ENCODE data around the gene SAYSD1. TPM values are rescaled to one million over a fixed set of nuclear protein-coding genes. Genes with fewer than 3 reads are reported as not detected.

The SAYSD1 gene
- total and polyA plus RNA-seq, 2 of the 8 experiments (the other 6 are each of a cell fraction or from before 2014, with no cell fraction given): 6.7 to 7.9 TPM

DNA sequence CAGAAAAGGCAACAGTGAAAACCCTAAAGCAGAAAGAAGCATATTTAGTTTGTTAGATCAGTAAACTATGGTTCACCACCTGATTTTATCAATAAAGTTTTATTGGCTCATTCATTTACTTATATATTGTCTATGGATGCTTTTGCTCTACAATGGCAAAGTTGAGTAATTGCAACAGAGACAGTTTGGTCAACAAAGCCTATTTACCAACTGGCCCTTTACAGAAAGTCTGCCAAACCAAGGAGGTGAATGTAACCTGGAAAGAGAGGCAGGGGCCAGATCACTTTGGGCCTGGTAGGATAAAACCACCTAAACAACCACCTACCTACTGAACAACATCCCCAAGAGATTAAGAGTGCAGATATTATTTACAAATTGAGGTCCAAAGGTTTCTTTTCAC, 19.4 kb downstream of the SAYSD1 start:
- Histone ChIP-seq H3K14ac (ENCODE audit: insufficient read length) (no peak overlapping the region), H3K9me3 (ENCODE audit: insufficient read depth in 2 of 2, low read depth in 1 of 2, low read length in 1 of 2) (no peaks in the 10 kb centered on the region), H4K5ac (ENCODE audit: insufficient read length, low read depth, low read length) (no peak overlapping the region), H3K27ac (ENCODE audit: low read depth, low read length) (no peak overlapping the region), H2AFZ (ENCODE audit: low read length) (no peak overlapping the region), H3K56ac (replicated peaks; ENCODE audit: insufficient read length, low read depth, low read length) (no peak overlapping the region), H3K79me1 (ENCODE audit: low read depth, low read length) (no peaks in the 10 kb centered on the region), H2AK5ac (ENCODE audit: low read depth, low read length) (no peak overlapping the region), H3K4me2 (ENCODE audit: insufficient read depth in 1 of 2, low read depth in 2 of 2, low read length in 2 of 2) (no peak overlapping the region), H2BK5ac (ENCODE audit: low read depth, low read length) (no peak overlapping the region), H2BK12ac (ENCODE audit: low read depth, low read length) (no peak overlapping the region), H4K8ac (ENCODE audit: extremely low read depth, insufficient read depth, low read length) (no peak overlapping the region), H3K18ac (ENCODE audit: extremely low read depth, low read length) (no peak overlapping the region), H3K79me2 (ENCODE audit: control insufficient read depth in 1 of 2, insufficient read depth in 2 of 2, low read length in 2 of 2) (no peaks in the 10 kb centered on the region), H2BK15ac (ENCODE audit: low read length) (no peak overlapping the region), H3K9ac (replicated peaks in 1 of 4; ENCODE audit: extremely low read depth in 1 of 4, low read depth in 3 of 4, low read length in 3 of 4) (no peak overlapping the region), H3K4ac (replicated peaks; ENCODE audit: insufficient read length, low read depth, low read length) (no peak overlapping the region), H3K4me3 (ENCODE audit: extremely low read depth in 1 of 4, insufficient read depth in 2 of 4, low read depth in 3 of 4, low read length in 4 of 4) (no peak overlapping the region), H4K91ac (replicated peaks; ENCODE audit: insufficient read length, low read length) (no peak overlapping the region), H3K27me3 (replicated peaks in 1 of 4; ENCODE audit: control insufficient read depth in 3 of 4, extremely low read depth in 1 of 4, insufficient read depth in 3 of 4, low read length in 3 of 4) (no peaks in the 10 kb centered on the region; a peak in 1 of 7 replicates), H3K23me2 (ENCODE audit: low read depth, low read length) (no peaks in the 10 kb centered on the region), H3K36me3 (ENCODE audit: control insufficient read depth in 2 of 4, insufficient read depth in 4 of 4, low read length in 3 of 4) (no peaks in the 10 kb centered on the region), H3K4me1 (replicated peaks in 1 of 4; ENCODE audit: control insufficient read depth in 3 of 4, insufficient read depth in 4 of 4, low read length in 3 of 4) (peaks cover 0 to 6% (median 4%) of the 10 kb centered on the region in 4 experiments; a peak in 4 of 7 replicates), H3K23ac (ENCODE audit: insufficient read length) (no peak overlapping the region), H2BK20ac (ENCODE audit: low read length) (no peak overlapping the region), H2BK120ac (replicated peaks; ENCODE audit: low read depth, low read length) (no peak overlapping the region), H4K20me1 (replicated peaks in 1 of 2; ENCODE audit: control insufficient read depth in 1 of 2, insufficient read depth in 2 of 2, low read length in 2 of 2) (no peaks in the 10 kb centered on the region)
- ChIA-PET POLR2A (ENCODE audit: partially characterized antibody) (no interaction called here), CTCF (ENCODE audit: partially characterized antibody) (interaction anchor here (5.3 to 9.2 kb wide), 4 partner anchors 66 to 224 kb away, joined by 32 to 113 read pairs (median 59); no protein-coding TSS in a partner anchor)
- TF ChIP-seq SIN3A (conservative IDR thresholded peaks at IDR 0.05 in 1 of 2, IDR thresholded peaks at IDR 0.05 in 1 of 2; ENCODE audit: low read depth in 1 of 2, low read length in 2 of 2): no peak
- TF ChIP-seq TEAD4 (IDR thresholded peaks at IDR 0.05; ENCODE audit: low read depth, low read length): no peak
- no peak for TF ChIP-seq CBX8 (IDR thresholded peaks at IDR 0.05; ENCODE audit: borderline replicate concordance, low read depth, low read length)
- TF ChIP-seq, protein P1, sequence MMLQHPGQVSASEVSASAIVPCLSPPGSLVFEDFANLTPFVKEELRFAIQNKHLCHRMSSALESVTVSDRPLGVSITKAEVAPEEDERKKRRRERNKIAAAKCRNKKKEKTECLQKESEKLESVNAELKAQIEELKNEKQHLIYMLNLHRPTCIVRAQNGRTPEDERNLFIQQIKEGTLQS (IDR thresholded peaks at IDR 0.05; ENCODE audit: insufficient read depth, low read depth, low read length): no peak
- no peak for TF ChIP-seq RAD21 (IDR thresholded peaks at IDR 0.05 in 1 of 2, conservative IDR thresholded peaks at IDR 0.05 in 1 of 2; ENCODE audit: low read depth in 2 of 2, low read length in 2 of 2)
- TF ChIP-seq POU5F1 (IDR thresholded peaks at IDR 0.05; ENCODE audit: low read depth, low read length): no peak
- no peak for TF ChIP-seq KDM4A (IDR thresholded peaks at IDR 0.05; ENCODE audit: low read depth, low read length, severe bottlenecking)
- no peak for TF ChIP-seq PHF8 (conservative IDR thresholded peaks at IDR 0.05; ENCODE audit: low read depth, low read length)
- TF ChIP-seq HDAC2 (IDR thresholded peaks at IDR 0.05; ENCODE audit: borderline replicate concordance in 1 of 2, low read depth in 2 of 2, low read length in 2 of 2): no peak
- TF ChIP-seq HDAC6 (IDR thresholded peaks at IDR 0.05; ENCODE audit: low read depth, low read length): no peak
- no peak for TF ChIP-seq NRF1 (IDR thresholded peaks at IDR 0.05; ENCODE audit: low read depth, low read length)
- no peak for TF ChIP-seq YY1 (IDR thresholded peaks at IDR 0.05; ENCODE audit: low read depth, low read length)
- no peak for TF ChIP-seq CHD2 (IDR thresholded peaks at IDR 0.05; ENCODE audit: low read length)
- no peak for DNase-seq (ENCODE audit: low read depth in 1 of 2, low spot score in 2 of 2)
- FAIRE-seq: no peak

All from H1 (cell line).